GM10266 (cell line): Measurements from ENCODE around the gene RHBDL2.

Experiments
- DNase-seq: peaks from one replicate; pipeline ENCODE4 v3.0.0; 2012; ENCODE audit errors: extremely low spot score
- CTCF ChIP-seq: IDR thresholded peaks from 2 replicates; pipeline ENCODE4 v1.5.1; 2012; ENCODE audit warnings: mild to moderate bottlenecking, low read depth; ENCODE audit not compliant: control insufficient read depth, insufficient read depth; ENCODE audit errors: missing control alignments

RHBDL2 gene

GRCh38 chr1:38926091-38926490 lies 15.5 kb downstream of the RHBDL2 start:
- DNase-seq = no peak
- no peak for TF ChIP-seq CTCF

GRCh38 chr1:38925391-38925790 lies 16.2 kb downstream of the RHBDL2 start:
- no peak for DNase-seq
- no peak for TF ChIP-seq CTCF

- no peak for DNase-seq
- no peak for TF ChIP-seq CTCF
Measured at GRCh38 chr1:38923607-38924006, 18.0 kb downstream of the RHBDL2 start.

- no peak for DNase-seq
- TF ChIP-seq CTCF = no peak
Measured at GRCh38 chr1:38919130-38919529, 22.5 kb downstream of the RHBDL2 start.

- no peak for TF ChIP-seq CTCF
- no peak for DNase-seq
Measured at GRCh38 chr1:38918568-38918967, 23.1 kb downstream of the RHBDL2 start.

GRCh38 chr1:38917772-38918171 lies 23.9 kb downstream of the RHBDL2 start:
- TF ChIP-seq CTCF = no peak
- no peak for DNase-seq

- TF ChIP-seq CTCF = no peak
Measured at GRCh38 chr1:38917337-38917736, 24.3 kb downstream of the RHBDL2 start.

More at GRCh38 chr1:38917337-38917736, 24.3 kb downstream of the RHBDL2 start:
- DNase-seq = no peak
